Brain microvascular endothelial cell (primary cell): ENCODE measurements around the gene TAOK2.
"Not testable (repeated sequence)": the region's sequence is repeated elsewhere in the genome, so short reads cannot be mapped to it uniquely, and the experiment has no call there.

Experiments
- DNase-seq: peaks from one replicate; pipeline ENCODE4 v3.0.0-alpha.2; 2020
- H3K27ac ChIP-seq: fragments of 250-450 bp; sonication (Bioruptor Pico); 2 replicates; pipeline ENCODE4 v1.5.1; 2020; ENCODE audit warnings: mild to moderate bottlenecking, moderate library complexity
- H3K27me3 ChIP-seq: fragments of 250-450 bp; sonication (Bioruptor Pico); replicated peaks from 2 replicates; pipeline ENCODE4 v1.5.1; 2020; ENCODE audit warnings: mild to moderate bottlenecking
- H3K36me3 ChIP-seq: fragments of 250-450 bp; sonication (Bioruptor Pico); replicated peaks from 2 replicates; pipeline ENCODE4 v1.5.1; 2020; ENCODE audit warnings: mild to moderate bottlenecking
- H3K4me3 ChIP-seq: 2 replicates; pipeline ENCODE4 v1.5.1; 2011; ENCODE audit warnings: low read depth, mild to moderate bottlenecking, control low read depth, low read length, moderate library complexity
- in situ Hi-C: cut with HindIII; loops from 2 replicates; pipeline ENCODE4 v1.10.0; 2017; ENCODE audit warnings: low sequenced_read_pairs, low pct_ligation_motif_present
- TF ChIP-seq, protein P1 (sequence below): IDR thresholded peaks from 2 replicates; pipeline ENCODE4 v1.5.1; 2011; ENCODE audit warnings: low read depth, mild to moderate bottlenecking, moderate library complexity, low read length, control low read depth, inconsistent platforms; ENCODE audit errors: missing control alignments

The TAOK2 gene

DNA sequence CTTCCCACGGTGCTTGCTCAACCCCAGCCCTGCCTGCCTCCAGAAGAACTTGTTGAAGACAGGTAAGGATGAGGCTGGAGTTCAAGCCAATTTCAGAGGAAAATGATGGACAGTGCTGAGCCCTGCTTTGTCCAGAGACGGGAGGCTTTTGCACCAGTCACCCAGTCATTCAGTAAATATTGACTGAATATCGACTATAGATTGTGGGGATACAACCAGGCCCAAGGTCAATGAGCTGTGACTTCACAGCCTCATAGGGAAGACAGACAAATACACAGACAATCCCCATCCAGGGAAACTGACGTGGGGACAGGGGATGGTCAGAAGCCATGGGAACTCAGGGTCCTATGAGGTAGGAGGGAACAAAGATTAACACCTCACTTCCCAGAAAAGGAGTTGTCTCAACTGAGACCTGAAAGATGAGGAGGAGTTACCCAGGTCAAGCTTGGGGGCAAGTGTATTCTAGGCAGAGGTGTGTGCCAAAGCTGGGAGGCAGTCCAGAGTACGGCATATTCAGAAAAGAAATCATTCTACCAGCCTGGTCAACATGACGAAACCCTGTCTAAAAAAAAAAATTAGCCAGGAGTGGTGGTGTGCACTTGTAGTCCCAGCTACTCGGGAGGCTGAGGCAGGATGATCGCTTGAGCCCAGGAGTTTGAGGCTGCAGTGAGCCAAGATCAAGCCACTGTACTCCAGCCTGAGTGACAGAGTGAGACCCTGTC, 43.0 kb downstream of the TAOK2 start:
- TF ChIP-seq, protein P1, sequence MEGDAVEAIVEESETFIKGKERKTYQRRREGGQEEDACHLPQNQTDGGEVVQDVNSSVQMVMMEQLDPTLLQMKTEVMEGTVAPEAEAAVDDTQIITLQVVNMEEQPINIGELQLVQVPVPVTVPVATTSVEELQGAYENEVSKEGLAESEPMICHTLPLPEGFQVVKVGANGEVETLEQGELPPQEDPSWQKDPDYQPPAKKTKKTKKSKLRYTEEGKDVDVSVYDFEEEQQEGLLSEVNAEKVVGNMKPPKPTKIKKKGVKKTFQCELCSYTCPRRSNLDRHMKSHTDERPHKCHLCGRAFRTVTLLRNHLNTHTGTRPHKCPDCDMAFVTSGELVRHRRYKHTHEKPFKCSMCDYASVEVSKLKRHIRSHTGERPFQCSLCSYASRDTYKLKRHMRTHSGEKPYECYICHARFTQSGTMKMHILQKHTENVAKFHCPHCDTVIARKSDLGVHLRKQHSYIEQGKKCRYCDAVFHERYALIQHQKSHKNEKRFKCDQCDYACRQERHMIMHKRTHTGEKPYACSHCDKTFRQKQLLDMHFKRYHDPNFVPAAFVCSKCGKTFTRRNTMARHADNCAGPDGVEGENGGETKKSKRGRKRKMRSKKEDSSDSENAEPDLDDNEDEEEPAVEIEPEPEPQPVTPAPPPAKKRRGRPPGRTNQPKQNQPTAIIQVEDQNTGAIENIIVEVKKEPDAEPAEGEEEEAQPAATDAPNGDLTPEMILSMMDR = no peak
- DNase-seq = no peak
- in situ Hi-C loops = no loop called here
- no peaks in the 10 kb centered on the region for H3K36me3 ChIP-seq
- no peak overlapping the region for H3K4me3 ChIP-seq
- H3K27ac ChIP-seq = no peak overlapping the region
- peaks cover 4% of the 10 kb centered on the region for H3K27me3 ChIP-seq

DNA sequence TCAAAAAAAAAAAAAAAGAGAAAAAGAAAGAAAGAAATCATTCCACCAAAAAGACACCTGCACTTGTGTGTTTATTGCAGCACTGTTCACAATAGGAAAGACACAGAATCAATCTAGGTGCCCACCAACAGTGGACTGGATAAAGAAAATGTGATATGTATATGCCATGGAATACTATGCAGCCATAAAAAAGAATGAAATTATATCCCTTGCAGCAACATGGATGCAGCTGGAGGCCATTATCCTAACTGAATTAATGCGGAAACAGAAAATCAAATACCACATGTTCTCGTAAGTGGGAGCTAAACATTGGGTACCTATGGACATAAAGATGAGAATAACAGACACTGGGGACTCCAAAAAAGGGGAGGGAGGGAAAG, 43.6 kb downstream of the TAOK2 start:
- Histone ChIP-seq H3K27me3 (no peaks in the 10 kb centered on the region), H3K4me3 (no peak overlapping the region), H3K27ac (no peak overlapping the region), H3K36me3 (no peaks in the 10 kb centered on the region)
- TF ChIP-seq, protein P1 = no peak
- no peak for DNase-seq
- in situ Hi-C loops = no loop called here

DNA sequence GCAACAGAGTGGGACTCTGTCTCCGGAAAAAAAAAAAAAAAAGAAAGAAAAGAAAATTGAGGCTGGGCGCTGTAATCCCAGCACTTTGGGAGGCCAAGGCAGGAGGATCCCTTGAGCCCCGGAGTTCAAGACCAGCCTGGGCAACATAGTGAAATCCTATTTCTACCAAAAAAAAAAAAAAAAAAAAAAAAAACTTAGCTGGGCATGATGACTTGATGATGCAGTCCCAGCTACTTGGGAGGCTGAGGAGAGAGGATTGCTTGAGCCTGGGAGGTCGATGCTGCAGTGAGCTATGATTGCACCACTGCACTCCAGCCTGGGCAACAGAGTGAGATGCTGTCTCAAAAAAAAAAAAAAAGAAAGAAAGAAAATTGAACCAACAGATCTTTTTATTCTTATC, 44.3 kb downstream of the TAOK2 start:
- H3K27ac ChIP-seq, H3K36me3 ChIP-seq, in situ Hi-C loops, H3K27me3 ChIP-seq, DNase-seq, H3K4me3 ChIP-seq: not testable (repeated sequence)

DNA sequence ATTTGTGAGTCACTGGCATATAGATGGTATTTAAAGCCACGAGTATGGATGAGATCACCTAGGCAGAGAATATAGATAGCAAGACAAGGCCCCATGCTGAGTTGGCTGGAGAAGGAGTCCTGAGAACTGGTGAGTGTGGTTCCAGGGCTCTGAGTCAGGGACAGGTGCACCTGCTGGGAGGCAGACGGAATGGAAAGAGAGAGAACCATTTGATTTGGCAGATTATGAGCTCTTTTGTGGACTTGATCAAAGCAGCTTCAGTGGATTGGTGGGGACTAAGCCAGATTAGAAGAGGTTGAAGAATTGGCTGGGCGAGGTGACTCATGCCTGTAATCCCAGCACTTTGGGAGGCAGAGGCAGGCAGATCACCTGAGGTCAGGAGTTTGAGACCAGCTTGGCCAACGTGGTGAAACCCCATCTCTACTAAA, 45.1 kb downstream of the TAOK2 start:
- TF ChIP-seq, protein P1 = no peak
- no peak overlapping the region for H3K27ac ChIP-seq
- in situ Hi-C loops = no loop called here
- H3K27me3 ChIP-seq = peaks cover 2% of the 10 kb centered on the region
- H3K36me3 ChIP-seq = no peaks in the 10 kb centered on the region
- H3K4me3 ChIP-seq = no peak overlapping the region
- peak; percentile 39 for DNase-seq

DNA sequence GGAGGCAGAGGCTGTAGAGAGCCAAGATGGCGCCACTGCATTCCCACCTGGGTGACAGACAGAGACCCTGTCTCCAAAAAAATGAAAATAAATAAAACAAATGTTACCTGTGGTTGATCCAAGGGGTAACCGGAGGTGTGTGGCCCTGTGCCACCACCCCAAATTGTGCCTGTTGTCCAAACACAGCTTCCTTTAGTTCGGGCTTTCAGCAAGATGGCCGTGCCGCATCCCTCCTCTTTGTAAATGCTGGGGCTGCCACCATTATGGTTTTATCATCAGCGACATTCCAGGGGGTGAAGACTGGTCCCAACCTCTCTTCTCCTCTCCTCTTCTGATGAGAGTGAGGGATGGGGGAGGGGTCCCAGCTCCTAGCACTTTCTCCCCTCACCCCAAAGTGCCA, 49.2 kb downstream of the TAOK2 start, which contains the start of gene C16orf92:
Gene C16orf92, plus strand, starts transcription at position 312 of the 400 bp plus-strand sequence. CDS start 143 bp downstream, outside the sequence.
- Histone ChIP-seq H3K27me3 (peaks cover 12% of the 10 kb centered on the region), H3K36me3 (no peaks in the 10 kb centered on the region), H3K4me3 (no peak within 1 kb of the TSS), H3K27ac (no peak within 1 kb of the TSS)
- no peak for DNase-seq
- in situ Hi-C loops = no loop called here
- TF ChIP-seq, protein P1 = no peak

DNA sequence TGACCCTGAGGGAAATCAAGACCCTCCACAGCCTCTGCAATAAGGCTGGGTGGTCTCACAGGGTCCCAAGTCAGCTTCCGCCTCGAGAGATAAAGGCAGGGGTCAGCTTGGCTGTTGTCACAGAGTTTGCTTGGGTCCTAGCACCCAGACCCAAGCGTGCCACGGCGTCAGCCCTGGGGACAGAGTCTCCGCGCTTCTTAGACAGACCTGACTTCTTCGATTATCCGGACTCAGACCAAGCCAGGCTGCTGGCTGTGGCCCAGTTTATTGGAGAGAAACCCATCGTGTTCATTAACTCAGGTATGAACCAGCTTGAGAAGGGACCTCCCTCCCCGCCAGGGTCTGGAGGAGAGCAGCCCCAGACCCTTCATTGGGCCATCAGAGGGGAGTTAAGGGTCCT, 49.9 kb downstream of the TAOK2 start:
- Histone ChIP-seq H3K27ac (no peak overlapping the region), H3K27me3 (peaks cover 17% of the 10 kb centered on the region), H3K4me3 (no peak overlapping the region), H3K36me3 (no peaks in the 10 kb centered on the region)
- in situ Hi-C loops = no loop called here
- TF ChIP-seq, protein P1 = no peak
- no peak for DNase-seq
